ENCODE measurements around the gene RNFT1.
A peak's percentile ranks its signal among the peaks of the same experiment; 100 is the strongest.
"Not testable (repeated sequence)": the region's sequence is repeated elsewhere in the genome, so short reads cannot be mapped to it uniquely, and the experiment has no call there.

RNFT1 gene

GRCh38 chr17:59920637-59921036, 43.9 kb downstream of the RNFT1 start:
- not testable (repeated sequence) for DNase-seq (ENCODE audit: low spot score)

- no peak for DNase-seq (ENCODE audit: low spot score)
Measured at GRCh38 chr17:59916446-59916845, 48.1 kb downstream of the RNFT1 start.

DNA sequence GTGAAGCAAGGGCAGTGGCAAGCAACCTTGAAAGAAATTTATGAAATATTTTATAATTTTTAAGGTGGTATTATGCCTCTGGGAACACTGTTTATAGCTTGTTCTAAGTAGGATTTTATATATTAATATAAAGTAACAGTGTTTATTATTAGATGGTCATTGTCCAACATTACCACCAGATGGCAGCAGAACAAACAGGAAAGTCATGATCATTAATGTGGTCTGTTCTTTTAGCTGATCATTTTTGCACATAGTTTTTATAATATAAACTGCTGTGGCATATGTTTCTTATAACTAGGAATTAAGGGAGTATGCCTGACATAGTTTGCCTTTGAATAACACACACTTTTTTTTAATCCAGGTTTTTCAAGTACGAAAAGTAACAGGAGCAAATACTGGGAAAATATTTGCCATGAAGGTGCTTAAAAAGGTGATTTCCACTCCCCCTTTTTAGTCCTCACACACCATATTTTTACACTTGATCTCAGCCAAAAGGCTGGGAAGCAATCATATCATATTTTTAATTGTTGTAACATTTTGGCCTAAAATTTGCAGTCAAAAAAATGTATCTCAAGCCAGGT, 50.2 kb downstream of the RNFT1 start:
- DNase-seq (ENCODE audit: low spot score): peak; percentile 50

DNA sequence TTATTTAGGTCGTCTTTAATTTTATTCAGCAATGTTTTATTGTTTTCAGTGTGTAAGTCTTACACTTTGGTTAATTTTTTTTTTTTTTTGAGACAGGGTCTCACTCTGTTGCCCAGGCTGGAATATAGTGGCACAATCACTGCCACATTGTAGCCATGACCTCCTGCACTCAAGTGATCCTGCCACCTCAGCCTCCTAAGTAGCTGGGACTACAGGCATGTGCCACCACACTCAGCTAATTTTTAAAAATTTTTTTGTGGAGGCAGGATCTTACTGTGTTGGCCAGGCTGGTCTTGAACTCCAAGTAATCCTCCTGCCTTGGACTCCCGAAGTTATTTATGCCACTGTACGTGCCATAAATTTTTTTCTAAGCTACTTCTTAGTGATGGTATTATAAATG, 57.1 kb downstream of the RNFT1 start:
- DNase-seq (ENCODE audit: low spot score): no peak

DNA sequence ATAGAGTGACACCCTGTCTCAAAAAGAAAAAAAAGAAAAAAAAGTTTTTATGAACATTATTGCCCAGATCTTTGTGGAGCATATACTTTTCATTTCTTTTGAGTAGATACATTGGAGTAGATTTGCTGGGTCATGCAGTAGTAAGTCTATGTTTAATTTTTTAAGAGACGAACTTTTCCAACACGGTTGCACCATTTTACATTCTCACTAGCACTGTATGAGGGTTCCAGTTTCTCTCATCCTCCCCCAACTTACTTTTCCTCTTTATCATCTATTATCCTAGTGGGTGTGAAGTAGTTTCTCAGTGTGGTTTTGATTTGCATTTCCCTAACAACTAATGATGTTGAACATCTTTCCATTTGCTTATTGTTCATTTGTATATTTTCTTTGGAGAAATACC, 61.1 kb downstream of the RNFT1 start:
- no peak for DNase-seq (ENCODE audit: low spot score)

Data from hepatic stellate cell (primary cell).